Measurements from ENCODE around the gene VEZF1. TPM values are rescaled to one million over a fixed set of nuclear protein-coding genes. Genes with fewer than 3 reads are reported as not detected.

Gene VEZF1
- total and polyA plus RNA-seq, 2 of the 4 experiments (the other 2 are of a cell fraction), result 21.1 to 42.1 TPM

DNA sequence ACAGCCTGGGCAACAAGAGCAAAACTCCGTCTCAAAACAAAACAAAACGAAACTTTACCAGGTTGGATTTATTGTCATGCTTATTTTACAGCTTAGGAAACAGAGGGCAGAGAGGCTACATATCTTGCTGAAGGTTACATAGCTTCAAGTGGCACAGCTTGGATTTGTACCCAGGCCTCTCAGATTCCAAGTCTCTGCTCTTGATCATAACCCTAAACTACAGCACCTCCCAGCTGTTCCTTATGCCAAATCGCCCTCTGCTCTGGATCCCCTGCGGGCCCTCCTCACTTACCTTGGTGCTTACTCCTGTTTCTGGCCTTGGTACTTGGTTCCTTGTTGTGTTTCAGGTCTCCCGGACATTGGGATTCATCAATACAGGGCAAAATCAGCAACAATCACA is 21.2 kb downstream of the VEZF1 start:
- intact Hi-C loops (cut with micrococcal nuclease), result no loop called here
- peaks cover 8% of the 10 kb centered on the region for H4K20me1 ChIP-seq (ENCODE audit: insufficient read depth, low read length)
- BruUV-seq (replicated peaks), result no TSS peak
- H2BK120ac ChIP-seq (ENCODE audit: low read depth, low read length), result no peak overlapping the region
- POLR2A ChIA-PET (ENCODE audit: unreplicated experiment), result no interaction called here
- peaks cover 4% of the 10 kb centered on the region for H3K36me3 ChIP-seq (ENCODE audit: control insufficient read depth, insufficient read depth, low read length)
- H3K4ac ChIP-seq (ENCODE audit: low read depth, low read length), result no peak overlapping the region
- CTCF ChIA-PET, result no interaction called here
- no peak overlapping the region for H3K9ac ChIP-seq (ENCODE audit: low read depth, low read length)
- H3K4me2 ChIP-seq (ENCODE audit: low read depth, low read length), result no peak overlapping the region
- H3K14ac ChIP-seq (replicated peaks; ENCODE audit: low read depth, low read length), result no peak overlapping the region
- H3K9me1 ChIP-seq (ENCODE audit: insufficient read depth, low read length), result peaks cover 3% of the 10 kb centered on the region; the same call in 1 of the 2 replicates
- H2AK9ac ChIP-seq (replicated peaks; ENCODE audit: low read depth, low read length, poor library complexity), result peak overlapping the region; percentile 55
- no peak overlapping the region for H3K18ac ChIP-seq (ENCODE audit: low read depth, low read length)
- no peak overlapping the region for H3K27ac ChIP-seq (ENCODE audit: insufficient read depth, low read length)
- no peak overlapping the region for H2BK15ac ChIP-seq (ENCODE audit: low read depth, low read length)
- no peak overlapping the region for H3K4me3 ChIP-seq (ENCODE audit: insufficient read depth, low read depth, low read length)
- H2BK5ac ChIP-seq (ENCODE audit: low read depth, low read length, poor library complexity, severe bottlenecking), result no peak overlapping the region
- 60% methylated on average over 2 of the region's 5 CpGs; no CpG with 5 or more reads in 1 of the 2 experiments for WGBS, 2 experiments (ENCODE audit: extremely low coverage in 2 of 2, insufficient read length in 1 of 2)
- dilution Hi-C loops (cut with HindIII; ENCODE audit: low sequenced_read_pairs, unreplicated experiment), result no loop called here
- H3K56ac ChIP-seq (ENCODE audit: extremely low read depth, insufficient read depth, low read length), result no peak overlapping the region
- H3K4me1 ChIP-seq (ENCODE audit: control insufficient read depth, insufficient read depth, low read length), result no peaks in the 10 kb centered on the region
- peaks cover 0 to 8% of the 10 kb centered on the region in 2 experiments; a peak in 1 of 4 replicates for H3K79me1 ChIP-seq (ENCODE audit: low read depth in 1 of 2, low read length in 2 of 2)
- no peak overlapping the region for H4K5ac ChIP-seq (ENCODE audit: low read depth, low read length)
- no peak for DNase-seq
- no peaks in the 10 kb centered on the region for H3K27me3 ChIP-seq (ENCODE audit: control insufficient read depth, insufficient read depth, low read length)
- no peak overlapping the region for H2AFZ ChIP-seq (replicated peaks; ENCODE audit: low read length, poor library complexity)
- H2AK5ac ChIP-seq (ENCODE audit: low read depth, low read length), result no peak overlapping the region
- ATAC-seq (ENCODE audit: low read depth), result no peak
- in situ Hi-C loops (cut with MboI; ENCODE audit: low sequenced_read_pairs), result no loop called here
- no peak overlapping the region for H4K91ac ChIP-seq (ENCODE audit: insufficient read depth, low read depth, low read length)
- H3K9me3 ChIP-seq (ENCODE audit: control insufficient read depth, insufficient read depth, low read length), result no peaks in the 10 kb centered on the region
- H2BK20ac ChIP-seq (ENCODE audit: low read depth, low read length), result no peak overlapping the region
- H3K23ac ChIP-seq (ENCODE audit: low read depth, low read length), result no peak overlapping the region
- H4K8ac ChIP-seq (ENCODE audit: low read depth in 2 of 2, low read length in 2 of 2), result no peak overlapping the region
- TF ChIP-seq, protein P1, sequence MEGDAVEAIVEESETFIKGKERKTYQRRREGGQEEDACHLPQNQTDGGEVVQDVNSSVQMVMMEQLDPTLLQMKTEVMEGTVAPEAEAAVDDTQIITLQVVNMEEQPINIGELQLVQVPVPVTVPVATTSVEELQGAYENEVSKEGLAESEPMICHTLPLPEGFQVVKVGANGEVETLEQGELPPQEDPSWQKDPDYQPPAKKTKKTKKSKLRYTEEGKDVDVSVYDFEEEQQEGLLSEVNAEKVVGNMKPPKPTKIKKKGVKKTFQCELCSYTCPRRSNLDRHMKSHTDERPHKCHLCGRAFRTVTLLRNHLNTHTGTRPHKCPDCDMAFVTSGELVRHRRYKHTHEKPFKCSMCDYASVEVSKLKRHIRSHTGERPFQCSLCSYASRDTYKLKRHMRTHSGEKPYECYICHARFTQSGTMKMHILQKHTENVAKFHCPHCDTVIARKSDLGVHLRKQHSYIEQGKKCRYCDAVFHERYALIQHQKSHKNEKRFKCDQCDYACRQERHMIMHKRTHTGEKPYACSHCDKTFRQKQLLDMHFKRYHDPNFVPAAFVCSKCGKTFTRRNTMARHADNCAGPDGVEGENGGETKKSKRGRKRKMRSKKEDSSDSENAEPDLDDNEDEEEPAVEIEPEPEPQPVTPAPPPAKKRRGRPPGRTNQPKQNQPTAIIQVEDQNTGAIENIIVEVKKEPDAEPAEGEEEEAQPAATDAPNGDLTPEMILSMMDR (conservative IDR thresholded peaks at IDR 0.05; ENCODE audit: low read depth, low read length), result no peak
- TF ChIP-seq RFX5 (IDR thresholded peaks at IDR 0.05; ENCODE audit: low read depth, low read length) (no peak), RAD21 (IDR thresholded peaks at IDR 0.05; ENCODE audit: low read length) (no peak), MAZ (IDR thresholded peaks at IDR 0.05; ENCODE audit: borderline replicate concordance, low read depth, low read length) (no peak)
